K562 (cell line): ENCODE measurements around the gene SELPLG. TPM values are rescaled to one million over a fixed set of nuclear protein-coding genes. Genes with fewer than 3 reads are reported as not detected.

ENCODE experiments used
- GABPB1 ChIP-seq: sonication (generic); formaldehyde crosslinking; IDR thresholded peaks from 2 replicates; pipeline ENCODE4 v1.8.0; 2022; ENCODE audit warnings: mild to moderate bottlenecking, missing genetic modification reagents
- IFI16 ChIP-seq: fragments of 250-450 bp; sonication (Bioruptor Pico); IDR thresholded peaks from 2 replicates; pipeline ENCODE4 v2.1.2; 2022; ENCODE audit warnings: mild to moderate bottlenecking, inconsistent platforms
- NR2F6 ChIP-seq: fragments of 450-650 bp; formaldehyde crosslinking; IDR thresholded peaks from 2 replicates; pipeline ENCODE4 v1.4.0; 2020; ENCODE audit warnings: mild to moderate bottlenecking
- PHF21A ChIP-seq: fragments of 450-650 bp; IDR thresholded peaks from 2 replicates; pipeline ENCODE4 v1.6.1; 2017; ENCODE audit warnings: low read depth, borderline replicate concordance
- SAFB2 ChIP-seq: fragments of 200-400 bp; formaldehyde crosslinking; IDR thresholded peaks from 2 replicates; pipeline ENCODE4 v1.6.1; 2018; ENCODE audit warnings: borderline replicate concordance, low read length, low read depth, moderate library complexity; ENCODE audit not compliant: severe bottlenecking
- SREBF2 ChIP-seq: sonication (generic); formaldehyde crosslinking; IDR thresholded peaks from 2 replicates; pipeline ENCODE4 v1.4.0; 2020; ENCODE audit warnings: mild to moderate bottlenecking, missing genetic modification reagents
- ZBTB49 ChIP-seq: sonication (generic); formaldehyde crosslinking; IDR thresholded peaks from 2 replicates; pipeline ENCODE4 v1.8.0; 2022; ENCODE audit warnings: missing genetic modification reagents, mild to moderate bottlenecking, borderline replicate concordance
- ZC3H8 ChIP-seq: fragments of 450-650 bp; IDR thresholded peaks from 2 replicates; pipeline ENCODE4 v1.6.1; 2017
- ZNF766 ChIP-seq: fragments of 200-800 bp; sonication (Bioruptor generic); conservative IDR thresholded peaks from 2 replicates; pipeline ENCODE4 v1.6.1; 2016; ENCODE audit warnings: missing genetic modification characterization, missing compliant biosample characterization
- polyA plus RNA-seq, 8 experiments: library from polyadenylated mRNA; depleted of rRNA in 4 of 8; stranded (reverse) in 5 of 8; unstranded in 3 of 8; fragments of >200 nt; fragmentation: Nextera tagmentation in 2 of 8; fragmentation: Illumina TruSeq in 1 of 8; extraction: Ambion mirVana in 2 of 8; extraction: Trizol in 1 of 8; gene quantifications; 2 replicates each; pipeline versions ENCODE4 v1.2.1 to v1.2.3, GENCODE V29; 2011 to 2014; ENCODE audit warnings: inconsistent platforms in 1 of 8, missing spikeins in 1 of 8
- total RNA-seq, 7 experiments: library from RNA; depleted of rRNA in 6 of 7; stranded (reverse); fragments of >200 nt in 6 of 7; fragmentation: Illumina TruSeq in 2 of 7; extraction: Trizol in 2 of 7; gene quantifications; 2 replicates each; pipeline versions ENCODE4 v1.2.1 to v1.2.3, GENCODE V29; 2011 to 2021; ENCODE audit warnings: low replicate concordance in 1 of 7

The SELPLG gene
- total and polyA plus RNA-seq, 9 of the 15 experiments (the other 6 are each of a cell fraction or from before 2014, with no cell fraction given): 0.22 to 10.2 (median 1.7) TPM

- TF ChIP-seq GABPB1 (CRISPR knock-in tag) (no peak), NR2F6 (no peak), ZBTB49 (no peak), IFI16 (CRISPR knock-in tag) (no peak), SAFB2 (no peak), PHF21A (no peak), ZNF766 (CRISPR knock-in tag) (no peak), ZC3H8 (no peak), SREBF2 (CRISPR knock-in tag) (no peak)
These were observed 11.1 kb upstream of the SELPLG start (continued) for GRCh38 chr12:108644811-108645120.
